GM19372 (cell line): Measurements from ENCODE around the gene AHCYL2.
"Not testable (repeated sequence)": the region's sequence is repeated elsewhere in the genome, so short reads cannot be mapped to it uniquely, and the experiment has no call there.

Experiments used
- ATAC-seq: cut with Tn5 transposase; IDR thresholded peaks from one replicate; pipeline ENCODE4 v1.9.1; 2021; ENCODE audit warnings: mild to moderate bottlenecking, low read depth, moderate library complexity; ENCODE audit not compliant: unreplicated experiment

Gene AHCYL2

DNA sequence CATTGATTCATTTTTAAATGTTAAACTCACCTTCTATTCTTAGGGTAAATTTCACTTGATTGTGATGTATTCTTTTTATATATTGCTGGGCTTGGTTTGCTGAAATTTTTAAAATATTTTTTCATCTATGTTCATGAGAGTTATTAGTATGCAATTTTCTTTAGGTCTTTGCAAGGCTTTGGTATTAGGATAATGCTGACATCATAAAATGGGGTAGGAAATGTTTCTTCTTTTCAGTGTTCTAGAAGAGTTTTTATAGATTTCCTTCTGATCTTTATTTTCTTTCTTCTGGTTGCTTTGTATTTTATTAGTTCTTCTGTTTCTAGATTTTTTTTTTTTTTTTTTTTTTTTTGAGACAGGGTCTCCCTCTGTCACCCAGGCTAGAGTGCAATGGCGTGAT is 56.3 kb downstream of the AHCYL2 start:
- ATAC-seq: no peak

DNA sequence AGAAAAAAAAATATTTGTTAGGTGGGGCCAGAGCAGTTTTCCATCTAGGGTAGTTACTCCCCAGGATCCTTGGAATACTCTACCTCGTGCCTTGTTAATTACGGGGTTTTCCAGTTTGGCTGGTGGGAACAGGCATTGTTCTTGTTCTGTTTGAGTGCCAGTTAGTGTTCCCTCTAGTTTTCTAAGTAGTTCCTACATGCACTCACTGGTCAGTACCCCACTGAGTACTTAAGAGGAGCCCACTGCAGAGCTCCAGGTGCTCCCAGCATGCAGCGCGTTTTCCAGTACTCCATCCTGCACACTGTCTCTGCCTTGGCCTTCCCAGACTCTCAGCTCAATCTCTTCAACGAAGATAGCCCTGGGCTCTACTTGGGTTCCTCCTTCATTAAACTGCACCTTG is 58.0 kb downstream of the AHCYL2 start:
- ATAC-seq: no peak

DNA sequence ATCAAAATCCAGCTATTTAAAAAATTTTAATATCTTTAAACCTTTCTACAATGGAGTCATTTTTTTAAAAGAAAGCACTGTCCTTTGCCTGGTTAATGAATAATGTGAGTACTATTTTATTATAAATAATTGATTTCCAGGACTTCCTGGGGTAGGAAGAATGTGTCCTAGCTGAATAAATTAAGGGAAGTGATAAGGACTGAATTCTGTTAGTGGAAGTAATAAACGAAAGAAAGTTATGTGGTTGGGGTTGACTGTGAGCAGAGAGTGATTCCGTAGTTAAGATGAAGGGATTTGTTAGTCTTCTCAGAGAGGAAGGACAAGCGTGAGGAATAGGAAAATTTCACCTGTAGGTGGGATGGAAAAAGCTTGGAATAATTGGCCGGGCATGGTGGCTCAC is 59.1 kb downstream of the AHCYL2 start:
- no peak for ATAC-seq

DNA sequence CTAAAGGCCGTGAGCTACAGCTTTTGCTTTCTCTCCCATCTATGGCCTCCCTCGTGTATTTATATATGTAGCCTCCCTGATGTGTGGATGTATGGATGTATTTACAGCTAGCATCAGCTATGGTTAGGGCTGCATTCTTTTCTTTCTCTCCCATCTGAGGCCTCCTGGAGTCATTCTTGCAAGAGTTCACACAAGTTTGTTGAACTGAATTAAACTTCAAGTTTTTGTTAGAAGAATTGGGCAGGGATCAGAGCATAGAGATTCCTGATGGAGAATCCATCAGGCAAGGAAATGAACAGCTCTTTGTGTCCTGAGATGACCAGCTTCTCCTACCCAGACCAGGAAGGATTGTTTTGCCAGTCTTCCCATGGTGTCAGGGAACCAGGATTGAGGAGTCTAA is 60.3 kb downstream of the AHCYL2 start:
- ATAC-seq: no peak

DNA sequence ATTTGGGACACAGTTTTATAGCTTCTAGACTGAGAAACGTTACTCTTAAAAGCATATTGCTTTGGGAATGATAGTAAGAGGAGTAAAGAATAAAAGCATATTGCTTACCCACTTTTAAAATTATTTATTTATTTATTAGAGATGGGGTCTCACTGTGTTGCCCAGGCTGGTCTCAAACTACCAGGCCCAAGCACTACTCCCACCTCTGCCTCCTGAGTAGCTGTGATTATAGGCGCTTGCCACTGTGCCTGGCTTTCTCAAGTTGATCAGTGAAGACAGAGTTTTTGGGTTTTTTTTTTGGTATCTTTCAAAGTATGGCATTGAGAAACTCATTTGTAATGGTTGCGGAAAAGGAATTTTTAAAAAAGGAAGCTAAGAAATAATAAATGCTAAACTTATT is 68.0 kb downstream of the AHCYL2 start:
- ATAC-seq: no peak

DNA sequence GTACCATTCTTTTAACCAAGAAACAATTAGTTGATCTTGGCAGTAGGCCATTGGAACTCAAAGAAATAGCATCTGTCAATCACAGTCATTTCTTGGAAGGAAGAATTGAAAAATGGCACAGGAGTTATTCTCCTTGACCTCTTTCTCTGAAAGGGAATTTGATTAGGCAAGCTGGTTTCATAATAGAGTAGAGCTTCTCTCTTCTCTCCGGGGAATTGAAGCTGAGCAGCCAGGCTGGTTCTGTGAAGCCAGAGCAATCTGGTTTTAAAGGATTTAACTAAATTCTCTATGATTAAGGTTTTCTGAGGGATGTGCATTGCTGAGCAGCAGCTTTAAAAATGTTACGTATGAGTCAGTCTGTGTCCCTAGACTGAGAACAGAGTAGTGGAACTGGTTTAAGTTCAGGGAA is 70.2 kb downstream of the AHCYL2 start:
- no peak for ATAC-seq

DNA sequence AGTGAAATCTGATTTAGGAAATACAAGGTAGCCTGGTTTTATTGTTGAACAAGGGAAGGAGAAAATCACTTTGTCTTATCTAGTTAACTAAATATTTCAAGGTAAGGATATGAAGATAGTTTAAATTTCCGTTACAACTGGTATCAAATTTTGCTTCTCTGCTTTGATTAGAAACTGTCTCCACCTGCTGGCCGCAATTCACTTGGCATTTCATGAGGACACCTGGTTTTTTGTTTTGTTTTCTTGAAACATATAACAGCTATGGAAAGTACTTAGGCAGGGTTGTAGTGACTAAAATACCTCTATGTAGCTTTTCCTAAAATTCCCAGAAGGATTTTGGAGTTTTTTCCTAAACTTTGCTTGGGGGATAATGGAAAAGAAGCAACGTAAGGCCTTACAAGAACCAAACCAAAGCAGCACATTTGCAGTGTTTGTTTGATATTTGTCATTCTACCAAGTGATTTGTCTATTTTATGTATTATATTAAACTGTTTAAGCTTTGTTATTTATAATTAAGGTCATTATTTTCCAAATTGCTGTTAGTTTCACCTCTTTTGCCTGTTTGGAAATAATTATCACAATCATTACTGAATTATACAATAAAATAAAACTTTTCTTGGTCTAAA is 73.6 kb downstream of the AHCYL2 start:
- no peak for ATAC-seq

DNA sequence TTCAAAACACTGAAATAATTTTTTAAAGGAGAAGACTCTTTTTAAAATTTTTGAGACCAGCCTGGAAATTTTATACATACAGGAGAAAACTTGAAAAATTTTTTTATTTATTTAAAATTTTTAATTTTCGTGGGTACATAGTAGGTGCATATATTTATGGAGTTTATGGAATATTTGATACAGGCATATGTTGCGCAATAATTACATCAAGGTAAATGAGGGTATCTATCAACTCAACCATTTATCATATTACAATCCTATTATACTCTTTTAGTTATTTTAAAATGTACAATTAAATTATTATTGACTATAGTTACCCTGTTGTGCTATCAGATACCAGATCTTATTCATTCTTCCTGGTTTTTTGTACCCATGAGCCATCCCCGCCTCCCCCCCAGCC is 75.1 kb downstream of the AHCYL2 start:
- ATAC-seq: no peak

DNA sequence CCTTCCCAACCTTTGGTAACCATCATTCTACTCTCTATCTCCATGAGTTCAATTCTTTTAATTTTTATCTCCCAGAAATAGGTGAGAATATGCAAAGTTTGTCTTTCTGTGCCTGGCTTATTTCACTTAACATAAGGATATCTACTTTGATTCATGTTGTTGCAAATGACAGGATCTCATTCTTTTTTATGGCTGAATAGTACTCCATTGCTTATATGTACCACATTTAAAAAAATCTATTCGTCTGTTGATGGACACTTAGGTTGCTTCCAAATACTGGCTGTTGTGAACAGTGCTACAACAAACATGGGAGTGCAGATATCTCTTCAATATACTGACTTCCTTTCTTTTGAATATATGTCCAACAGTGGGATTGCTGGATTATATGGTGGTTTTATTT is 75.5 kb downstream of the AHCYL2 start:
- not testable (repeated sequence) for ATAC-seq

DNA sequence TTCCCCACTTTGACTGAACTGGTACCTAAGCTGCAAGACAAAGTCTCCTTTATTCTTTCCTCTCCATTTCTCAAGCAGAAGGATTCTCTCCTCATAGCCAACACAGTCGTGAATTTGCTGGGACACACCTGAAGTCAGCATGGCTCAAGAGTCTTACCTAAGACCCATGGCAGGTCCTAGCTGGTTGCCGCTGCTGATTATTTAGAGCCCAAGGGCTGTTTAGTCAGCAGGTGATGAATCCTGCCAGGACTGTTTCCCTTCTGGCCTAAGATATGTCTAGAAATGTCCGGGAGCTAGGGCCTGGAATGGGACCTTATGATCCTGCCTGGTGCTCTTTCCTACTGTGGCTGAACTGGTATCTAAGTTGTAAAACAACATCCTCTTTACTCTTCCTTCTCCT is 82.8 kb downstream of the AHCYL2 start:
- ATAC-seq: no peak

DNA sequence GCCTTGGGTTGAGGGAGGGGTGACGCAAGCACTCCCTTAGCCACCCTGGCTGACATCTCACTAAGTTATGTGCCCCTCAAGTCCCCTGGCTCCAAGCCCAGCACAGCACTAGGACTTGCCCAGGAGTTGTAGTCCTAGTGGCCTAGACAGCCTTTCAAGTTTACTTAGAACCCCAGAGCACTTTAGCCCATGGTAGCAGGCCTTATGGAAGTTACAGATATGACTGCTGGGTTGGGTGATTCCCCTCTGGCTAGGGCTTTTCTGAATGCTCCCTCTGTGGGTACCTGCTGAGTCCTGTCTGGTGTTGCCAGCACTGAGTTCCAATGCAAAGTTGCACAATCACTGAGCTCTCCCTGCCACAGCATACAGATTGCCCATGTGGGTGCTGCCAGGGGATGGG is 83.2 kb downstream of the AHCYL2 start:
- ATAC-seq: no peak

DNA sequence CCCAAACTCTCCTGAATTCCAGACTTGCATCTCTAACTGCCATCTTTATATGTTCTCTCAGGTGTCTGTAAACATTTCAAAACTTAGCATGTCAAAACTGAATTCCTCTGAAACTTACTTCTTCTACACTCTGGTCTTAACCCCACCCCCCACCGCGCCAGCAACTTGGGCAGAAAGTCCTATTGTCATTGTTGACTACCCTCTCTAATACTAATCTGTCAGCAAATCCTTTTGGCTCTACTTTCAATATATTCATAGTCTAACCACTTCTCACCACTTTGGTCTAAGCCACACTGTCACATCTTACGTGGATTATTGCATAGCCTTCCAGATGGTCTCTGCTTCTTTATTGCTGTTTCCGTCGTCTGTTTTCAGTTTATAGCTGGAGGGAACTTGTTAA is 86.6 kb downstream of the AHCYL2 start:
- no peak for ATAC-seq

DNA sequence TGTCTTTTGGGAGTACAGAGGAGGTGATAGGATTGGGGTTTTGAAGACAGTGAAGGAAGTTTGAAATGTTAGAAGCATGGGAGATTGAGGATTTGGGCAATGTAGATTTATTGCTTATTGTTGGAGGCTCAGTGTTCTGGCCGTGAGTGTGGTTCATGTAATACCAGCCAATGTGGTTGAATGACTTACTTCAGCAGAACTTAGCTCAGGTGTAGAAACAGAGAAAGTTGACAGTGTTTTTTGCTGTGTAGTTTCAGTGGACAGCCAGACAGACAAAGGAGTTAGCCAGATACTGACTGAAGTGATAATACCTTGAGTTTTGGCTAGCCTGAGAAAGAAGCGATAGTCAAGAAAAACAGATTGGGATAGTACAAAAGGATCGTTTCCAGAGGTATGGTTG is 88.5 kb downstream of the AHCYL2 start:
- no peak for ATAC-seq

DNA sequence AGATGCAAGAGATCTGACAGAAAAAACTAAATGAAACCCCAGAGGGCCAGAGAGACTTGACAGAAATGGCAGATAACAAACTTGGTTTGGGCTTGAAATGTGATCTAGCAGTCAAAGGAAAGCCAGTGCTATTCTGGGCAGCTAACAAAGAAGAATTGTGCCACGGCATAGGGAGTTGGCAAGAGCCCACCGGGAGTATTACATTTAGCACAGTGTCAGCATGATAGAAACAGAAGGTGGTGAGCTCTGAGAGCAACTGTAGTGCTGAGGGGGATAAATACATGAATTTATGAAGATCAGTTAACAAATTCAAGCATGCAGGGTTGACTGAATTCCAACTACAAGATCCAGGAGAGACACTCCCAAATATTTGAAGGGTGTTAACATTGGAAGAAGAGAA is 91.1 kb downstream of the AHCYL2 start:
- no peak for ATAC-seq

DNA sequence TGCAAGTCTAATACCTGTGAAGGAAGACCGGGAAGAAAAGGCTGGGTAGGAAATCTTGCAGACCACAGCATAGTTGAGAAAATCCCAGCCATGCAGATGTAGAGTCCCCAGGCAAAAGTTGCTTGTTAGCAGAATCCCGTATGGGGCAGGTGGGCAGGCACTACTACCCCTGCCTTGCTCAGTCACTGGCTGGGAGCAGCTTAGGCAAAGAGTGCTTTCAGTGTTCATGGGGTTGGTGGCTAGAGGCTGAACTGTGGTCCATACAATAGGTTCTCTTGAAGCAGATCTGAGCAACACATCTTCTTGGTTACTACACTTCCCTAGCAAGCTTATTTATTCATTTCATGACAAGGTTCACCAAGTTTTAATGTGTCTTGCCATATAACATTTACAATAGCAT is 92.6 kb downstream of the AHCYL2 start:
- ATAC-seq: no peak

DNA sequence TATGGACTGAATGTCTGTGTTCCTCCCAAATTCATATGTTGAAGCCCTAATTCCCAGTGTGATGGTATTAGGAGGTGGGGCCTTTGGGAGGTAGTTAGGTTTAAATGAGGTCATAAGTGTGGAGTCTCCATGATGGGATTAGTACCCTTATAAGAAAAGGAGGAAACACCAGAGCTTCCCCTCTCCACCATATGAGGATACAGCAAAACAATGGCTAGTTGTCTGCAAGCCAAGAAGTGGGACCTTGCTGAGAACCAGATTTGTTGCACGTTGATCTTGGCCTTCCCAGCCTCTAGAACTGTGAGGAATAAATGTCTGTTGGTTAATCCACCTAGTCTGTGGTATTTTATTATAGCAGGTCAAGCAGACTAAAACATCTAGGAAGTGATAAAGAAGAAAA is 102.2 kb downstream of the AHCYL2 start:
- ATAC-seq: no peak

DNA sequence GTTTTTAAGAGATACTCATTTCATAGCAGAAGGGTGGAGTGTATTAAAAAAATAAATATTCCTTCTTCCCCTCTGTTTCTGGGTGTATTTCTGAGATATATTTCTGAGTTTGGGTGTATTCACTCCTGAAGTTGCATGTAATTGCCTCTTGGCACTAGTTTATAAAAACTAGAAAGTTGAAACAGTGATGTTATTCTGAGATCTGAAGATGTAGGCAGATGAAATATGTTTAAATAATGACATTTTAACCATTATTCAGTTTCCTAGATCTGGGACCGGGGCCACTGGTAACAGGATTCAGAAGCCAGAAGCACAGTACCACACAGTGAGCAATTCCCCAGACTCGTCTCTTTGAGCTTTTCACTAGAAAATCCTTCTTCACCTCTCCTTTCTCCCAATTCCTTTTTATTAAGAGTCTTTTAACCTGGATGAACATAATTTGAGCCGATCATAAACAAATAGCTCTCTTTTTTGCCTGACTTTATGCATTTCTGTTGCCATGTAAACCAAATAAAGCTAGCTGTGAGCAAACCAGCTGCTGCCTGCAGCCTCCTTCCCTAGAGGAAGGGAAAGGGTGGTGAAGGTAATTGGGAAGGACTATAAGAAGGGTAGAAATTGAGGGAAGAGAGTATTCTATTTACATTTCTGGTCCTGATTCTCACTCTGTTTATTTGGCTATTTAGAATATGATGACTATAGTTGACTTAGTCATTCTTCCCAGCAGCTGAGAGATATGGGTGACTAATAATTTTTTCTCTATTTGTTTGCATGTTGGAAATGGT is 107.6 kb downstream of the AHCYL2 start:
- no peak for ATAC-seq

DNA sequence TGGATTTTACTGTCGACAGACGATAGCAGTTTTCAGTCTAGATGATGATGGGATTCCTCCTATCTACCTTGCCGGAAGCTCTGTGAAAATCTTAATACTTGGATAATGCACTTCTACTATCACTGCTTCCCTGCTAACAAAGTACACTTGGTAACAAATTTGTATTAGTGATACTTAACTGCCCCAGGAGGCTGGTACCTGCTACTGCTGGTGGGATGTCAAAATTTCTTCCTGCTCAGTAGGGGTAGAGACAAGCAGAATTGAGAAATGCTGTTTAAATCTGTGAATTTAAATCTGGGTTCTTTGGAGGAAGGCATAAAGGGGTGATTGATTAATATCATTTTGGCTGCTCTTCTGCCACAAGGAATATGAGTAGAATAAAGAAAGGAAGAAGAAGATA is 109.6 kb downstream of the AHCYL2 start:
- no peak for ATAC-seq

DNA sequence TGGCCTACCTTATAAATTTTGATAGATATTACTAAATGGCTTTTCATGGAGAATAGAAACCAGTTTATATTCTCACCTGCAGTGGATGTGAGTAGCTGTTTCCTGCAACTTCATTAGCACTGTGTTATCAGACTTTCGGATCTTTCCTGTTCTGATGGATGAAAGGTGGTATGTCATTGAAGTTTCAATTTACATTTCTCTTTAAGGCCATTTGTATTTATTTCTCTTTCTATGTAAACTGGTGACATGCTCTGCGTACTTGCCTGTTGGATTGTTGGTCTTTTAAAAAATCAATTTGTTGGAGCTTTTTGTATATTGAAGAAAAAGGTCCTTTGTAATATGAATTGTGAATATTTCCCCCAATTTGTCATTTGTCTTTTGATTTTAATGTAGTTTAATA is 113.6 kb downstream of the AHCYL2 start:
- ATAC-seq: no peak

DNA sequence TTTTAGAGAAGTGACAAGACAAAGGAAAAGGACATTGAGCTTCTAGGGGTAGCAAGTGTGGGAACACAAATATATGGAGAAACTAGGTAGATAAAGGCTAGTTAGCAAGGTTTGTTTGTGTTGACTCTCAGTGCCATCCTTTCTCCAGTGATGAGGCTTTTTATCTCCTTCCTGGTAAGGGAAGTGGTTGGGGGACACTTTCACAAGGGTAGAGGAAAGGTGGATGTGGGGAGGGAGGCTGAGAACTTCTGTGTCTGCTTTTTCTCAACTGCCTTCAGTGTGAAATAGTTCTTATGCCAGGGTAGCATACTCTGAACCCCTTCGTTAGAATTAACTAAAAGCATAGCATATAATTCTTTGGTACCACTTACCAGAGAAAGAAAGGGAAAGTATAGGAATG is 116.4 kb downstream of the AHCYL2 start:
- no peak for ATAC-seq

DNA sequence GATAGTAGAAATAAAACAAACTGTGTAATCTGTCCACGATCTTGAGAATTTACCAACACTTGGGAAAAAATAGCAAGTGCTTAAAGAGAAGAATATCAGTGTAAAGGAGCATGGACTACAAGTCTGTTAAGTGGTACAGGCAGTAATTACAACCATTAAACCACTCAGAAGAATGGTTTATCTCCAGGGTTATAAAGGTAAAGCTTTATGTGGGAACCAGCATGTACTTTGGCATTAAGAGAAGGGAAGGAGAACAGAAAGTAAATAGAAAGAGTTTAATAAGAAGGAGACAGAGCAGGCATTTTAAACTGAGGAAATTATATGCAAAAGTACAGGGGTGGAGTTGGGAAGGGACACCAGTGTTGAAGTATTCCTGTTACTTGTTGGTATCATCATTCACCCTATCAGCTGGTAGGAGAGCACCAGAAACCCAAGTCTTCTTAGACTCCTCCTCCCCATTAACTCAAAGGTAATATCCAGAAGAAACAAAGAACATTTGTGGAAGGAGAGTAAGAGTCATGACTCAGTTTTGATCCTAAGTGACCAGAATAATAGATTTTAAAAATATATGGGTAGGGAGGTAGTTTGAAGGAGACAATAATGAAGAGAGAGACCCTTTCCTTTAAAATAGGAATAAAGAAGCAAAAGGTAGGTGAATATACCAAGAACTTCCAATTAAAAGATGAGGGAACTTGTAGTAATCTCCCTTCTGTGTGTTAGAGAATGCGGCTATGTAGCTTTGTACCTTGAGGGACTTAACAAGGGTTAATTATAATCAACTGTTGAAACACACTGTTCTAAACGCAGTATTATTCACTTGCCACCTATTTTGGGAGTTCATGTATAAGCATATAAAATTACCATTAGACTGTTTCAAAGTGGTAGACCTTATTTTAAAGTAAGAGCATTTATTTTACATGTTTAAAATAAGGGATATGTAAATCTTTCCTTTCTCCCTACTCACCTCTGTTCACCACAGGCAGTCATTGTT is 117.3 kb downstream of the AHCYL2 start:
- no peak for ATAC-seq
